Dendritic cell treated with granulocyte-macrophage colony-stimulating factor and Interleukin-4, amounts not matched to agents 40 ng/mL and 50 ng/mL, for 4 days (primary cell): ENCODE results near the gene RIMBP2.

Experiments used
- H3K27ac Mint-ChIP-seq: one replicate; pipeline ENCODE4 v1.8.0; 2022; ENCODE audit warnings: mild to moderate bottlenecking, mixed read lengths
- H3K27me3 Mint-ChIP-seq: one replicate; pipeline ENCODE4 v1.8.0; 2022; ENCODE audit warnings: mild to moderate bottlenecking, mixed read lengths
- H3K36me3 Mint-ChIP-seq: one replicate; pipeline ENCODE4 v1.8.0; 2022; ENCODE audit warnings: low read depth, mixed read lengths
- H3K4me1 Mint-ChIP-seq: one replicate; pipeline ENCODE4 v1.8.0; 2022; ENCODE audit warnings: low read depth, mixed read lengths
- H3K4me3 Mint-ChIP-seq: one replicate; pipeline ENCODE4 v1.8.0; 2022; ENCODE audit warnings: mild to moderate bottlenecking, moderate library complexity, mixed read lengths
- H3K9me3 Mint-ChIP-seq: one replicate; pipeline ENCODE4 v1.8.0; 2022; ENCODE audit warnings: mixed read lengths
- intact Hi-C: fragments of 100-400 bp; cut with micrococcal nuclease; formaldehyde crosslinking; loops from one replicate; pipeline ENCODE4 v1.15.0; 2022

The RIMBP2 gene

GRCh38 chr12:130486891-130487416, 229.1 kb downstream of the RIMBP2 start:
- no peaks in the 10 kb centered on the region for H3K9me3 Mint-ChIP-seq
- no peak overlapping the region for H3K27ac Mint-ChIP-seq
- intact Hi-C loops: no loop called here
- no peaks in the 10 kb centered on the region for H3K4me1 Mint-ChIP-seq
- no peak overlapping the region for H3K4me3 Mint-ChIP-seq
- H3K27me3 Mint-ChIP-seq: no peaks in the 10 kb centered on the region
- no peaks in the 10 kb centered on the region for H3K36me3 Mint-ChIP-seq

- H3K27me3 Mint-ChIP-seq: no peaks in the 10 kb centered on the region
Measured at GRCh38 chr12:130486146-130486435, 230.0 kb downstream of the RIMBP2 start.

GRCh38 chr12:130485291-130486145, 230.6 kb downstream of the RIMBP2 start:
- Mint-ChIP-seq H3K27ac (no peak overlapping the region), H3K9me3 (no peaks in the 10 kb centered on the region), H3K36me3 (no peaks in the 10 kb centered on the region), H3K4me3 (no peak overlapping the region), H3K4me1 (no peaks in the 10 kb centered on the region), H3K27me3 (peaks cover 2% of the 10 kb centered on the region)
- intact Hi-C loops: no loop called here

More at GRCh38 chr12:130486146-130486435, 230.0 kb downstream of the RIMBP2 start:
- Mint-ChIP-seq H3K4me3 (no peak overlapping the region), H3K27ac (no peak overlapping the region), H3K4me1 (no peaks in the 10 kb centered on the region), H3K9me3 (no peaks in the 10 kb centered on the region), H3K36me3 (no peaks in the 10 kb centered on the region)
- intact Hi-C loops: no loop called here

GRCh38 chr12:130484221-130484620, 231.9 kb downstream of the RIMBP2 start:
- Mint-ChIP-seq H3K27ac (no peak overlapping the region), H3K36me3 (no peaks in the 10 kb centered on the region), H3K4me3 (no peak overlapping the region), H3K9me3 (no peaks in the 10 kb centered on the region), H3K27me3 (peaks cover 2% of the 10 kb centered on the region), H3K4me1 (no peaks in the 10 kb centered on the region)
- intact Hi-C loops: no loop called here

- intact Hi-C loops: no loop called here
- Mint-ChIP-seq H3K4me1 (no peaks in the 10 kb centered on the region), H3K4me3 (no peak overlapping the region), H3K9me3 (no peaks in the 10 kb centered on the region), H3K36me3 (no peaks in the 10 kb centered on the region), H3K27ac (no peak overlapping the region), H3K27me3 (peaks cover 2% of the 10 kb centered on the region)
Measured at GRCh38 chr12:130483616-130484180, 232.4 kb downstream of the RIMBP2 start.

- Mint-ChIP-seq H3K27ac (no peak overlapping the region), H3K36me3 (no peaks in the 10 kb centered on the region), H3K9me3 (no peaks in the 10 kb centered on the region), H3K4me3 (no peak overlapping the region), H3K27me3 (peaks cover 2% of the 10 kb centered on the region), H3K4me1 (no peaks in the 10 kb centered on the region)
- intact Hi-C loops: no loop called here
Measured at GRCh38 chr12:130482448-130482847, 233.7 kb downstream of the RIMBP2 start.

- Mint-ChIP-seq H3K4me1 (no peaks in the 10 kb centered on the region), H3K36me3 (no peaks in the 10 kb centered on the region), H3K9me3 (no peaks in the 10 kb centered on the region), H3K27ac (no peak overlapping the region), H3K4me3 (no peak overlapping the region), H3K27me3 (peaks cover 2% of the 10 kb centered on the region)
- intact Hi-C loops: no loop called here
Measured at GRCh38 chr12:130481392-130481879, 234.7 kb downstream of the RIMBP2 start.

- peaks cover 2% of the 10 kb centered on the region for H3K27me3 Mint-ChIP-seq
- intact Hi-C loops: no loop called here
- no peak overlapping the region for H3K4me3 Mint-ChIP-seq
- H3K9me3 Mint-ChIP-seq: no peaks in the 10 kb centered on the region
- H3K27ac Mint-ChIP-seq: no peak overlapping the region
- no peaks in the 10 kb centered on the region for H3K4me1 Mint-ChIP-seq
- no peaks in the 10 kb centered on the region for H3K36me3 Mint-ChIP-seq
Measured at GRCh38 chr12:130480887-130481286, 235.2 kb downstream of the RIMBP2 start.

GRCh38 chr12:130480231-130480630, 235.9 kb downstream of the RIMBP2 start:
- H3K4me3 Mint-ChIP-seq: no peak overlapping the region
- peaks cover 2% of the 10 kb centered on the region for H3K27me3 Mint-ChIP-seq
- H3K9me3 Mint-ChIP-seq: no peaks in the 10 kb centered on the region
- intact Hi-C loops: no loop called here
- H3K36me3 Mint-ChIP-seq: no peaks in the 10 kb centered on the region
- no peaks in the 10 kb centered on the region for H3K4me1 Mint-ChIP-seq
- no peak overlapping the region for H3K27ac Mint-ChIP-seq

GRCh38 chr12:130479401-130480125, 236.5 kb downstream of the RIMBP2 start:
- H3K4me3 Mint-ChIP-seq: no peak overlapping the region
- peaks cover 2% of the 10 kb centered on the region for H3K27me3 Mint-ChIP-seq
- no peak overlapping the region for H3K27ac Mint-ChIP-seq
- no peaks in the 10 kb centered on the region for H3K36me3 Mint-ChIP-seq
- H3K4me1 Mint-ChIP-seq: no peaks in the 10 kb centered on the region
- intact Hi-C loops: no loop called here
- H3K9me3 Mint-ChIP-seq: no peaks in the 10 kb centered on the region

GRCh38 chr12:130478786-130479185, 237.3 kb downstream of the RIMBP2 start:
- peaks cover 2% of the 10 kb centered on the region for H3K27me3 Mint-ChIP-seq
- H3K9me3 Mint-ChIP-seq: no peaks in the 10 kb centered on the region
- H3K27ac Mint-ChIP-seq: no peak overlapping the region
- no peak overlapping the region for H3K4me3 Mint-ChIP-seq
- no peaks in the 10 kb centered on the region for H3K36me3 Mint-ChIP-seq
- intact Hi-C loops: no loop called here
- no peaks in the 10 kb centered on the region for H3K4me1 Mint-ChIP-seq

GRCh38 chr12:130477701-130478100, 238.4 kb downstream of the RIMBP2 start:
- intact Hi-C loops: no loop called here
- no peaks in the 10 kb centered on the region for H3K9me3 Mint-ChIP-seq
- H3K27ac Mint-ChIP-seq: no peak overlapping the region

GRCh38 chr12:130477266-130477665, 238.8 kb downstream of the RIMBP2 start:
- intact Hi-C loops: no loop called here
- Mint-ChIP-seq H3K36me3 (no peaks in the 10 kb centered on the region), H3K9me3 (no peaks in the 10 kb centered on the region), H3K4me1 (no peaks in the 10 kb centered on the region), H3K4me3 (no peak overlapping the region), H3K27me3 (peaks cover 2% of the 10 kb centered on the region), H3K27ac (no peak overlapping the region)

More at GRCh38 chr12:130477701-130478100, 238.4 kb downstream of the RIMBP2 start:
- Mint-ChIP-seq H3K4me1 (no peaks in the 10 kb centered on the region), H3K4me3 (no peak overlapping the region), H3K27me3 (peaks cover 2% of the 10 kb centered on the region), H3K36me3 (no peaks in the 10 kb centered on the region)
